Measurements from ENCODE around the gene NDUFAF5.

GRCh38 chr20:13791540-13792459 is 7.0 kb downstream of the NDUFAF5 start:
- TF ChIP-seq CTCF (IDR thresholded peaks at IDR 0.05; ENCODE audit: low read depth, low read length) (no peak), POLR2A (IDR thresholded peaks at IDR 0.05; ENCODE audit: extremely low read depth, insufficient read length) (no peak)
- TF ChIP-seq, protein P1, sequence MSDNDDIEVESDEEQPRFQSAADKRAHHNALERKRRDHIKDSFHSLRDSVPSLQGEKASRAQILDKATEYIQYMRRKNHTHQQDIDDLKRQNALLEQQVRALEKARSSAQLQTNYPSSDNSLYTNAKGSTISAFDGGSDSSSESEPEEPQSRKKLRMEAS (IDR thresholded peaks at IDR 0.05; ENCODE audit: low read depth, low read length) = no peak

Measured in NB4 (cell line).